Hepatic stellate cell (primary cell): ENCODE data around the gene CFAP77.

Experiments
- DNase-seq: peaks from one replicate; pipeline ENCODE4 v3.0.0; 2011; ENCODE audit warnings: low spot score

The CFAP77 gene

DNA sequence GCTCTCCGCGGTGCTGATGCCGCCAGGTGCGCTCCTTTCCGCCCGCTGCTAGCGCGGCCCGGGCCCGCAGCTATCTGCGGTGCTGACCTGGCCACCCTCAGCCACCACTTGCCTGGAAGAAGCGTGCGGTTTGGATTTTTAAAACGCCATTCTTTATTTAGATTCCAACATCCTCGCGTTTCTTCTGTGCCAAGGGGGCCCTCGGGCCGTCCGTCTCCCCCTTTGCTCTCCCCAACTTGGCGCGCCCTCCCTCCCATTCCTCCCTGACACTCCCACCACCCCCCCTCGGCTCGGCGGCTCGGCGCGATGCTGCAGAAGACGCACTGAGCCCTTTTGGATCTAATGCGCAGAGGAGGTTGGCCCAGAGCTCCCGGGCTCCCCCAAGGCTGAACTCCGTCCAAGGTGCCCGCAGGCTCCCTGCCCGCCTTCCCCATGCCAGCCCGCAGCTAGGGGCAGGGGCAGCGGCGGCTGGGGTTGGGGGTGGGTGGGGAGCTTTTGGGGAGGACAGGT lies 172.3 kb downstream of the CFAP77 start, which contains the start of gene BARHL1:
Gene BARHL1 (plus strand): TSS at position 331 of the 510 bp plus-strand sequence. CDS start 192 bp downstream, outside the sequence.
- DNase-seq: no peak

- DNase-seq: no peak
Measured at GRCh38 chr9:132582786-132583583, 173.0 kb downstream of the CFAP77 start.

DNA sequence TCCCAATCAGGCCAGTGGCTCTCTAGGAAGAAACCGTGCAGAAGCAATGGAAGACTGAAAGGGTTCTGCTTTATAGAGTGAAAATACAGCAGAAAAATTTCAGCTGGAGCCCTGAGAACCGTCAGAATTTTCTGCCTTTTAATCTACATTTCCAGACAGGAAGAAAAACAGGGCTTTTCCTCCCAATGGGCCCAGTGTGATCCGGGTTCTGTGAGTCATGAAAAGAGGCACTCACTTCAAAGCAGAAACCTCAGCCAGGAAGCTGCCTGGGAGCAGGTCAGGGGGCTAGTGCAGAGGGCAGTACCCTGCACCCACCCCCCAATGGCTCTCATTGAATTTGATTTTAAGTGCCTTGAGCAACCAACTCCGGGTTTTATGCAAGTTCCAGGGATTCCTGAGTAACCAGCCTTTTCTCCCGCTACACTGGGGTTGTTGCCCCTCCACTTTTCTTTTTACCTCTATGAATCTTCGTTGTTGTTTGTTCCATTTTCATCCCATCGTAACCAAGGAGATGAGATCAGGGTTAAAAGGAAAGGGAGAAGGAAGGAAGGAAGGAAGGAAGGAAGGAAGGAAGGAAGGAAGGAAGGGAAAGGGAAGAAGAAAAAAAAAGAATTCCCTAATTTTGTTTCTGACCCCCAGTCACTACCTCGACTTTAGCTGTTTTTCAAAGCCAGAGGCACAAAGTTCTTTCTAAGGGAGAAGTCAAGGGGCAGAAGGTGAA lies 173.7 kb downstream of the CFAP77 start:
- DNase-seq: no peak

- DNase-seq: peak; percentile 65
Measured at GRCh38 chr9:132584601-132585560, 174.9 kb downstream of the CFAP77 start.

GRCh38 chr9:132585954-132586829 lies 176.2 kb downstream of the CFAP77 start:
- no peak for DNase-seq

DNA sequence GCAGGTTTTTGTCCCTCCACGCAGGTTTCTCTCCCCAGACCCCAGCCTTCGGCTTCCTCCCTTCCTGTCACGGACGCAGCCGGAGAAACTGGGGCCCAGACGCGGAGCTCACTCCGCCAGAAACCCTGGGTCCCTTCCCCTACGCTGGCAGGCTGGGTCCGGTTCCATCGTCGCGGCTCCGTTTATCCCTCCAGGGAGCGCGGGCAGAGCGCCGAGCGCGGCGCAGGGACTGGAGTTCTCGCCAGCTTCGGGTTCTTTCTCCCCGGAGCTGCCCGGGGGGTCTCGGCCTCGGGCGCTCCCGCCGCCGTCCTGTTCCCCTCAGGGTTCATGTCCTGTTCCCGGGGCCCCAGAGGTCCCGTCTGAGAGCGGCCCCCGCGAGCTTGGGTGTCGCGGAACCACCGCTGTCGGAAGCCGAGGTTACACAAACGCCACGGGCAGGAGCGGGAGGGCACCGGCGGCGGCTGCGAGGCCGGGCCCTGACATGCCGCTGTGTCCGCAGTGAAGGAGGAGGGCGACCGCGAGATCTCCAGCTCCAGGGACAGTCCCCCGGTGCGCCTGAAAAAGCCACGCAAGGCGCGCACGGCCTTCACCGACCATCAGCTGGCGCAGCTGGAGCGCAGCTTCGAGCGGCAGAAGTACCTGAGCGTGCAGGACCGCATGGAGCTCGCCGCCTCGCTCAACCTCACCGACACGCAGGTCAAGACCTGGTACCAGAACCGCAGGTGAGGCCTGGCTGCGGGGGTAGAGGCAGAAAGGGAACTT lies 177.0 kb downstream of the CFAP77 start:
- DNase-seq: no peak

DNA sequence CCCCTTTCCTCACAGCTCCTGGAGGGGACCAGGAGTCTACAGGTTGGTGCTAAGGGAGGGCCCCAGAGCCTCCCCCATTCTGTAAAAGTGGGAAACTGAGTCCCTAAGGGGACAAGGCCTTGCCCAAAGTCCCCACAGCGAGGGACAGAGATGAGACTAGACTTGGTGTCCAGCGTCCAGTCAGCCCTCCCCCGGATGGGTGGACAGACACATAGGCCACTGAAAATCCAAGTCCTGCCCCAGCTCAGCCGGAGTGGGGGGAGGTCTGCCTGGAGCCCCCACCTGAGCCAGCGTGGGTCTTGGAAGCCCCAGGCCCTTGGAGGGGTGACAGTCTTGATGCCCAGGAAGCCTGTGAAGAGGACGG lies 177.6 kb downstream of the CFAP77 start:
- DNase-seq: no peak

DNA sequence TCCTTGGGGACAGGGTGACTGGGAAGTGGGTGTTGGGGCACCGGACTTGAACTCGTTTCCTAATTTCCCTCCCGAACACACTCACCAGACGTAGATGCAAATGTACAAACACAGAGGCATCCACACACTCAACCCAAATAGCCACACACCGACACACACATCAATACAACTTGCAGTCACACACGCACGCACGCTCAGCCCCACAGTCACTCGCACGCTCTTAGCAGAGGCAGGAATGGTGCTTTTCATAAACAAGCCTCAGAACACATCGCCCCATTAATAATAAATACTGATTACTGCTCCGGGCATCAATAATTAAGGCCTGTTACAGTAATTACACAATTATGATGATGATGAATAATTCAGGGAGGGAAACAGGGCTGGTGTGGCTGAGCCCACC lies 178.1 kb downstream of the CFAP77 start:
- no peak for DNase-seq

DNA sequence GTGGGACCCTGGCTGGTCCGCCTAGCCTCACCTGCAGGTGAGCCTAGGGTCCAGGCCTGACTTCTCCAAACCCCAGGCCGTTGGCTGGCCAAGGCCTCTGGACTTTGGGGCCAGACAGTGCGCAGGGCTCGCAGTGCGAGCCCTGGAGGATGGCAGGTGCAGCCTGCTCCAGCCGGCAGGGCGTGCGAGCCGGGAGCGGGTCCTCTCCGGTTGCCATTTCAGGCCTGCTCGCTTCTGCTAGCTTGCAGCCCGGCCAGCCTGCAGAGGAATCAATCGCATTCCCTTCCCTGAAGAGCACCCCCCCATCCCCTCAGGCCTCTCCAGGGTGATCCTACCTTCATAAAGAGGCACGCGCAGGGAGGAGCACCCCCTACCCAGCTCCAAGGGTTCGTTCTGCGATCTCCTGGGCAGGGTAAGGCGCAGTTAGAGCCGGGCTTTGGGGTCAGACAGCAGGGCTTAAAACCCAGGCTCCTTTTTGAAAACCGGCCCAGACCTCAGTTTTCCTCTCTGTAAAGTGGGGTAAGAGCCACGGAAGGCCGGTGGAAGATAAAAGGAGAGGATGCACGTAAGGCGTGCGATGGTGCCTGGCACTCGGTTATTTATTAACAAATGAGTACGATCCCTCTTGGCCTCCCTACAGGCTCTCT lies 178.6 kb downstream of the CFAP77 start:
- DNase-seq: no peak

DNA sequence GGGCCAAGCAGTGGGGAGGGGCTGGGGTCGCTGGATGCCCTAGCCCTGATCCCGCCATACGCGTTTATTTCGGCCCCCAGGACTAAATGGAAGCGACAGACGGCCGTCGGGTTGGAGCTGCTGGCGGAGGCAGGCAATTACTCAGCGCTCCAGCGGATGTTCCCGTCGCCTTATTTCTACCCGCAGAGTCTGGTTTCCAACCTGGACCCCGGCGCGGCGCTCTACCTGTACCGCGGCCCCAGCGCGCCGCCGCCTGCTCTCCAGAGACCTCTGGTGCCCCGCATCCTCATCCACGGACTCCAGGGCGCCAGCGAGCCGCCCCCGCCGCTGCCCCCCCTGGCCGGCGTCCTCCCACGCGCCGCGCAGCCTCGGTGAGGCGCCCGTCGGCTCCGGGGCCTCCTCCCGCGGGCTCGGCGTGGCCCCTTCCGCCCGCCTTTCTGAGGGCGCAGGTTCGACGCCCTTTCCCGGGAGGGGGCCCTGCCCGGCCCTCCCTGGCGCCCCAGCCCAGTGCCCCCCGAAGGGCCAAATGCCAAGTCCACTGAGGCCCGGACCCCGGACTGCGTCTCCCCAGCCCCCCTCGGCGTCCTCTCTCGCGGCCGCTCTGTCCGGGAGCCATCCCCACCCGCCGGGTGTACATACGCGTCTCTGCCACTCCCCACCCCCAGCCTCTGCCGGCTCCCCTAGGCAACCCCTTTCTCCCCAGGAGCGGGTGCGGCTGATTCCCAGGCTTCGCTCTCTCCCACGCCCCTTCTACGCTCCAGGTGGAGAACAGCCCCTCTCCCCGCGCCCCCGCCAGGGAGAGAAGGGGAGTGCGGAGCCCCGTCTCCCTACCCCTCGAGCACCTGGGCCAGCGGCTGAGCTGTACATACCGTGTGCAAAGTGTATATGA lies 179.4 kb downstream of the CFAP77 start:
- DNase-seq: no peak

GRCh38 chr9:132590037-132590317 lies 180.0 kb downstream of the CFAP77 start:
- DNase-seq: no peak

DNA sequence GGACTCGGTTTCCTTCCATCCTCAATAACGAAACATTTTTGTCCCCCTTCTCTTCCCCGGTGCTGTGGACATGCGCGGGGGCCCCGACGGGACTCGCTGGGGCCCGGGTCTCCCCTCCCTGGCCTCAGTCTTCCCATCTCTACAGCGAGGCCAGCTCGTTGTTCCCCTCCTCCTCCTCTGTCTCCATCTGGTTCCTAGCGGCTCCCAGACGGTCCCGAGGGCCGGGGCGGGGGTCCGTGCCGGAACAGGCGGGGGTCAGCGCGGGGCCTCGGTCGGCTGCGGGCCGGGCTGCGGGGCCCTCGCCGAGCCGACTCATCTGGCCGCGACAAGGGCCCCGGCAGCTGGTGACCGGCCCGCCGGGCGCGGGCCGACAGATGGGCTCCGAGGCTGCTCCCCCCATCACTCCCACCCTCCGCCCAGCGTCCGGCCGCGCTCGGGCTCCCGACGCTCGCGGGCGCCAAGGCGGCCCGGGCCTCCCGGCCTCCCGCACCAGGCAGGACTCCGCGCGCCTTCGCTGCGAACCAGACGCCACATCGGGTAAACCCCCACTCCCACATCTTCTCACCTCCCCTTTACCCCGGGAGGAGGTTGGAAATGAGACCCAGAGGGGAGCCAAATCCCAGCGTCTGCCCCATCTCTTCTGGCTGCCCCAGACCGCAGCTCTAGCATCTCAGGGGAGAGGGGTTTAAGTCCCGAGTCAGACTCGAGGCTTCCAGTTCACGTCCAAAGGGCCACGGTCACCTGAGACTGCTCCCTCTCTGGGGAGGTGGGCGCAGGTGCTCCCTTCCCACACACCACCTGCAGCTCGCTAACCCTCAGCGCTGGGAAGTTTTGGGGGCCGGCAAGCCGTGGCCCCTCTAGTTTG lies 180.5 kb downstream of the CFAP77 start:
- no peak for DNase-seq

DNA sequence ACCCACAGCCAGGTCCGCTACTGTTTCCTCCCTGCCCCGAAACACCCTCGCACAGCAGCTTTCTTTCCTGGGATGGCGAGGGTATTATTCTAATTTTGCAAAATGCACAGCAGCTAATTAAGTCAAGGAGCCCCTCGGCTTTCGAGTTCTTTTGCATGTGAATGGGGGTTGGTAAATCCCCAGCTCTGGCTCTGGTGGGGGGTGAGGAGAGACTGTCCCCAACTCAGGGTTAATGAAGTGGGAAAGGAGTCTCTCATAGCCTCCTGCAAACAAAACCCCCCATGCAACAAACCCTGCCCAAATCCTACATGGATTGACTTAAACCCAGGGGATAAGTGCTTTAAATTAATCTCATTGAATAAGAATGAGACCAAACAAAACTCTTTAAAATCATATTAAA lies 181.2 kb downstream of the CFAP77 start:
- DNase-seq: no peak

DNA sequence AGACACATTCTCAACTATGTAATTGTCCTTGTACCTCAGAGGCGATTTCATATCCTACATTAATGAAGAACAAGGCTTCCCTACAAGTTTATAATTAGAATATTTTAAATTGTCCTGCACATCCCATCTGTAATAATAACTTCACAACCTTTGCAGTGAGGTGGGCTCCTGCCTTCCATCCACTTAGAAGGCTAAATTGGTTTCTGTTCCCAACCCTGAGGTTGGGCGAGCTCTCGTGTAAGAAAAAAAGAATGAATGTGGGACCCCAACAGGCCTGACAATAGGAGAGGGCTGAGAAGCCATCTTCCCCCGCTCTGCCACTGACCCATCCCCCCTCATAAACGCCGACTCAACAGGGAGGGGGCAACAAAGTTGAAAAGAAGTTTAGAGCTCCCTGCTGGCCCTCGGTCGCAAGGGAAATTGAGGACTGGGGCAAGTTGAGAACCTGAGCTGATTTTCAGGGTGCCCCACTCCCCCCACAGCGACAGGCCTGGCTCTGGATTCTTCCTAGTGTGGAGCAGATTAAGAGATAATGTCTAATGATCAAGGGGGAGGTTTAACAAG lies 181.8 kb downstream of the CFAP77 start:
- DNase-seq: no peak

GRCh38 chr9:132592451-132592850 lies 182.4 kb downstream of the CFAP77 start:
- DNase-seq: no peak

DNA sequence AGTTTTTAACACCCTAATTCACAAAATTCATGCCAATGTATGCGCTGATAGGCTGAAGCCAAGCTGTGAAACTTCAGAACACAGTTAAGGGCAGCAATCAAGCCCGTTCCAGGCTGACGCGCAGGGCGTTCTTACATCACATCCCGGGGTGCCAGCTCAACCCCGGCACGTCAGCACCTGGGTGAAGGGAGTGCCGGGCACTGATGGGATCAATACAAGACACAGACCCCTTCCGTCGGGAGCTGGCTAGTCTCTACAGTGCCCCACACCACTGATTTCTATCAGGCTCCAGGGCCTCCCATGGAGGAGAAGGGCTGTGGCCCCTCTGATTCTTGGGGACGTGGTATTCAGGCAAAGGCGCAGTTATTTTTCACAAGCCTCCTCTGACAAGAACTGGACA lies 184.4 kb downstream of the CFAP77 start:
- no peak for DNase-seq

DNA sequence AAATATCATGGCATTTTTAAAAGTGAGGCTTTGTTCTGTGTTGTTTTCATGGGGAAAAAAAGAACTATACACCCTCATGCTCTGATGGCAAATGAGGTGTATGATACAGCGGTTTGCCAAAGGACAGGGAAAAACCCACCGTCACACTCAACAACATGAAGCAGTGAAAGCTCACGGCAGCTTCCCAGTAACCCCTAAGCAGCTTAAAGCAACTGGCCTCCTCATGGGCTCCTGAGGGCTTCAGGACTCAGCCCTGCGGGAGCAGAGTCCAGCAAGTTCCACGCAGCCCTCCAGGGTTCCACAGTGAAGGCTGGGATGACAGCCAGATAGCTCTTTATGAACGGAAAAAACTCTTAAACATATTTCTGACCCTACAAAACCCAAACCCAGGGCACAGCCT lies 185.3 kb downstream of the CFAP77 start:
- no peak for DNase-seq

DNA sequence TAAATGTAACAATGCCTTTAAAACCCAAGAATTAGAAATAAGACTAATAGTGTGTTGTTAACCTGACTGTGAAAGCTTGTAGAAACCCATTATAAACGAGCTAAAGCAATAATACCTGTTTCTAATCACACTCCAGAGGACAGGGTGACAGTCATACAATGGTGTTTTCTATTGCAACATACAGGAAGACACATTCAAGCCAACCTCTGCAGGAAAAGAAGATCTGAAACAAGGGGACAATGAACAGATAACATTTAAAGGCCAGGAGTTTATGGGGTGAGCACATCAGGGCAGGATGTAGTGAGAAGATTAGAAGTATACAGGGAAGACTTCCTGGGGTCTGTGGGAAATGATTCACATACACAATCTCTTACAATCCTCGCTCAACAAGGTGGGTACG lies 186.2 kb downstream of the CFAP77 start:
- DNase-seq: no peak
